GM10847 (cell line): ENCODE measurements around the gene MICALL2.

Source experiments
- POLR2A ChIP-seq: IDR thresholded peaks from 2 replicates; pipeline ENCODE4 v1.6.1; 2011; ENCODE audit not compliant: insufficient read length; ENCODE audit errors: extremely low read depth

MICALL2 gene

DNA sequence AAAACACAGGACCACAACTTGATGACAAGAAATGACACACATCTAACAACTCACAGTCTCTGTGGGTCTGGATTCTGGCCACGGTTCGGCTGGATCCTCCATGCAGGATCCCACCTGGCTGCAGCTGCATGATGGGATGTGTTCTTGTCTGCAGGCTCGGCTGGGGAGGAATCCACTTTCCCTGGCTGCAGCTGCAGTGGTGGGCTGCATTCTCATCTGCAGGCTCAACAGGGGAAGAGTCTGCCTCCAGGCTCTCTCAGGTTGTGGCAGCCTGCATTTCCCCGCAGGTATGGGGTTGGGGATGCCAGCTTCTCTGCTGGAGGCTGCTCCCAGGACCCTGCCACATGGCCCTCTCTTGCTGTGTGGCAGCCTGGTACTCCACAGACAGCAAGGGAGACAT, 64.9 kb downstream of the MICALL2 start:
- TF ChIP-seq POLR2A: no peak

GRCh38 chr7:1393421-1393820, 65.8 kb downstream of the MICALL2 start:
- TF ChIP-seq POLR2A: no peak

- TF ChIP-seq POLR2A: no peak
These were observed 66.7 kb downstream of the MICALL2 start for GRCh38 chr7:1392556-1392955.

- no peak for TF ChIP-seq POLR2A
These were observed 67.8 kb downstream of the MICALL2 start for GRCh38 chr7:1391449-1391848.

DNA sequence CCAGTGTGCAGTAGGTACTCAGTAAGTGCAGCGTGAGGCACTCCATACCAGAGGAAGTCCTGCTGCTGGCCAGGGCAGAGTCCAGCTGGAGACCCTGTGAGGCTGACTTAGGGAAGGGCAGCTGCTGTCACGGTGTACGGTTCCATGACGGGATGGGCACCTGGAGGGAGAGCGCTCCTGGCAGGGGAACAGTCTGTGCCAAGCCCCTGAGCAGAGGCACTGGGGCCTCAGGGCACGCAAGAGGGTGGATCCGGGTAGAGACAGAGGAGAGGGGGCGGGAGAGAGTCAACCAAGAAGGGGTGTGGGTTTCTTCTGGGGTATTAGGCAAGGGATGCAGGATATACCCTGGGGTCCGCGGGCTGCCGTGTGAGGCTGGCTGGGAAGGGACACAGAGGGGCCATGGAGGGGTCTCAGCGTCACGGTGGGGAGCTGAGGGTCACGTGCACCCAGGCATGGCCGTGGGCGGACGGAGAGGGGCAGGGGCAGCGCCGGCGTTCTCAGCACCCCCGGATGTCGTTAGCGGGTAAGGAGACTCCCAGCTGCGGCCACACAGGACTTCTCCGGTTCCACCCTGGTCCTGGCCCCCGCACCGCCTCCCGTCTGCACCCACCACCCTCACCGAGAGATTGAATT, 70.5 kb downstream of the MICALL2 start:
- no peak for TF ChIP-seq POLR2A

- TF ChIP-seq POLR2A: no peak
These were observed 71.1 kb downstream of the MICALL2 start for GRCh38 chr7:1388021-1388702.

GRCh38 chr7:1387261-1387660, 72.0 kb downstream of the MICALL2 start:
- TF ChIP-seq POLR2A: no peak

DNA sequence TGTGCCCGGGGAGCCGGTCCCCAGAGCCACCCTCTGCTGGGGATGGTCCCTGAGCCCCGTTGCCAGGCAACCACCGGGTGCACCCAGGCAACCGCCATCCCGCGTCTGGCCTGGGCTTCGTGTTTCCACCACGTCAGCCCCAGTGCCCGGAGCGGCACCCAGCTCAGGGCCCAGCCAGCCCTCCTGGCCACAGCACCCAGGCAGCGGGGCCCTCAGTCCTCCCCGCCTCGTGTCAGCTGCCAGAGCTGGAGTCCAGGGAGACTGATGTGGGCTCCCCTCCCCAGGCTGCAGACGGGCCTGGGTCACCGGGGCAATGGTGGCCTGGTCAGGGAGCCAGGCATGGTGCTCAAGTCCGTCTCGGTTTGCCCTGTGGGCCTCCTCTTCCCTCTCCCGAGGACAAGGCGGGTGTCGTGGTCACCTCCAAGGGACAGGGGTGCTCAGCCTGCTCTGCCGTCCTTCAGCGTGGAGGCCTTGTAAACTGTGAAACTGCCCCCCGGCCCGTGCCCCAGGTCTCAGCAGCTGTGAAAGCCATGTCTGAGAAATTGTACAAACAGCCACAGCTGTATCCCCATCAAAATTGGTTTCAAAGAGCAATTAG, 72.5 kb downstream of the MICALL2 start:
- TF ChIP-seq POLR2A: no peak

GRCh38 chr7:1385809-1386622, 73.3 kb downstream of the MICALL2 start:
- TF ChIP-seq POLR2A: no peak

DNA sequence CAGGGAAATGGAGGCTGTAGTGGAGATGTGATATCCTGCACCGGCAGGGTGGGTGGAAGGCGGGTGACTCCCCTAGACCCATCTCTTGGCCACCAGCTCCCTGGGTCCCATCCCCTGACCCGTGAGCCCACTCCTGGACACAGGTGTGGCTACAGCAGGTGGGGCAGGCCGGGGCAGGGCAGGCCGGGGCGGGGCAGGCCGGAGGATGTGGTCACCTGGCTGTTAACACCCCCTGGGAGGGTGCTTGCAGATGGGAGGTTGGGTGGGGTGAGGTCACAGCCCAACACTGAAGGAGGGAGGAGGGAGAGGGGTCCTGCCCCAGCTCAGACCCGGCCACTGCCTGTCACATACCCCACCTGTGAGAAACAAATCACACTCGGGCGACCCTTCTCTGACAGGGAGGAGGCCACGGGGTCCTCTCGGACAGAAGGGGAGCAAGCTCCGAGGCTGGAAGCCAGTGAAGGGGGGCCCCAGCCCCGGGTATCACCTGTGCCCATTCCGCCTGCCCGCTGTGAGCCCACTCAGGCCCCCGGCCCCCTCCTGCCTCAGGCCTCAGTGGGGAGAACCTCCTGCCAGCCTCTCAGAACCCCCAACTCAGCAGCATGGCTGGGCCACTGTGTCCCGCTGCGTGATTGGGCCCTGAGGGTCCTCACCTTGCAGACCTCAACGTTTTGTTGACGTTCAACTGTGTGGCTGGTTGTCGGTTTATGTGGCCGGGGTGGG, 74.0 kb downstream of the MICALL2 start:
- no peak for TF ChIP-seq POLR2A
